HG03565 (cell line): Measurements from ENCODE around the gene FAM72C.
"Not testable (repeated sequence)": the region's sequence is repeated elsewhere in the genome, so short reads cannot be mapped to it uniquely, and the experiment has no call there.

Source experiments
- ATAC-seq: cut with Tn5 transposase; IDR thresholded peaks from one replicate; pipeline ENCODE4 v1.9.1; 2021; ENCODE audit warnings: mild to moderate bottlenecking, moderate library complexity; ENCODE audit not compliant: unreplicated experiment

The FAM72C gene

DNA sequence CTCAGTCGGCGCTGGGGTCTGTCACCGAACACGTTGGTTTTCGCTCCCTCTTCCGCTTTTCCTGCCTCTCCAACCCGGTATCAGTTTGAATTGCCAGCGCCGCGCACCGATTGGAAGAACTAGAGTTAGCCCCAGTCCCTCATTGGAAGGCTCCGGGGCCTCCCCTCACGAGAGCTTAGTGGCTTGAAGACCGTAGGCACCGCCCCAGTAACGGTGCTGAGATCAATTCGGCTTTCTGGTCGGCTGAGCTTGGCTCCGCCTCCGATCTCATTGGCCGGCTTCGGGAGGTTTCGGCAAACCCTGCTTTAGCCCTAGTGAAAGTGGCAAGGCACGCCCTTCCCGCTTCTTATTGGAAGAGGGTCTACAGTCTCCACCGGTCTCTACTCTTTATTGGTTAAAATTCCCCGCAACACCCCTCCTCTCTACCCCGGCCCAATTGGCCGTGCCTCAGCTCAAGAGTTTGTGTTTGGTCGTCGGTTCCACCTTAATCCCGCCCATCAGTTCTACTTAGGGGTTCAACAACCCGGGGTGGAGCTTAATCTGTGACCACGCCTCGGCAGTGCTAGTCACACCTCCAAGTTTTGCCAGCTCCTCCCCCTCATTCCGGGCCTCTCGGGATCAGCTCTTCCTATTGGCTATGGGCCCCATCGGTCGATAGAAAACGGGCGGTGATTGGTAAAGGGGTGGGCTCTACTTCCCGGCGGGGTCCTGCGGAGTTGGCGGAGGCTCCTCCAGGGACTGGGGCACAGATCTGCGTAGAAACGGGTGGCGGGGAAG is at the start of gene FAM72C:
TSS of gene FAM72C (minus strand) at position 63 of the 777 bp plus-strand sequence. CDS start 845 bp downstream, outside the sequence.
- ATAC-seq, result peak; percentile 83

DNA sequence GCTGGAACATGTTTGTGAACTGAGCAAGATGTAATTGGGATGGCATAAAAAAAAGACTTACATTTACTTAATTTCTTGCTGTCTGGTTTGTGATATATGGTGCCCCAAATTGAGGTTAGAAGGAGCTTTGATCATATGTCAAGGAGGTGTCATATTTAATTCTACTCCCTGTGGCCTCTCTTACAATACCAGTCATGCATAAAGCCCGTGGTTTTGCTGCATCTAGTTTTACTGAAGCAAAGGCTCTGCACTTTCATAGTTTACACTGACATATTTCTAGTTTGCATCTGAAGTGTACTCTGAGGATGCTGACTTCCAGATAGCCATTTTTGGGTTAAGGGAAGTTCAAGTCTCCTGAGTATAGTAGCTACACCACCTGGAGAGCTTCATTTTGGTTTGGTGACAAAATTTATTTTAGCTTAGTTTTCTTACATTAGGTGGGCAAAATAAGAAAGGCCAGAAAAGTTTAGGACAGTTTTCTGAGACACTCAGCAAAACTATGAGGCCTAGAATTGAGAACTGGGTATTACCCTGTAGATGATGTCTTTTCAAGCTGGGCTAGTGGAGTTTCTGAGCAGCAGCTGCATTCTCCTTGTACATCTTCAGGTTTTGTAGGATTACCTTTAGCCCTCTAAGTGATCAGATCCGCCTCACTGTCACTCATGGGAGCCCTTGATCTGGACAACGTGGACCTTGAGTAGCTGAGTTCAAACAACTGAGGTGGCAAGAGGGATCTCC is 48.4 kb upstream of the FAM72C start:
- peak; percentile 65 for ATAC-seq

DNA sequence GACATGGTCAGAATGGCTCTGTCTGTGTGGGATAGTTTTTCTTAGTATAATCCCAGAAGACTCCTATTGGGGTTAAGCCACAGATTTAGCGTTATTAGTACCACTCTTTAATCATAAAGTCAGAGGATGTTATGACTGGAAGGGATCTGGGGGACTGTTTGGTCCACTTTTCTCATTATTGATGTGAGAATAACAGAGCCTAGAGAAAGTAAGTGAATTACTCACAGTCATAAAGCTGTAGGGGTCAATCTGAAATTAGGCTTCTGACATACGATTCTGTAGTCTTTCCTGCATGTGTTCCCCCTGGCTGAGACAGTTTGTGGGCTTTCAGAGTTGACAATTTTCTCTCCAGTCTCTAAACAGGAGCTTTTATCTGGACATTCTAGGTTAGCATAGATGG is 47.3 kb upstream of the FAM72C start:
- not testable (repeated sequence) for ATAC-seq

DNA sequence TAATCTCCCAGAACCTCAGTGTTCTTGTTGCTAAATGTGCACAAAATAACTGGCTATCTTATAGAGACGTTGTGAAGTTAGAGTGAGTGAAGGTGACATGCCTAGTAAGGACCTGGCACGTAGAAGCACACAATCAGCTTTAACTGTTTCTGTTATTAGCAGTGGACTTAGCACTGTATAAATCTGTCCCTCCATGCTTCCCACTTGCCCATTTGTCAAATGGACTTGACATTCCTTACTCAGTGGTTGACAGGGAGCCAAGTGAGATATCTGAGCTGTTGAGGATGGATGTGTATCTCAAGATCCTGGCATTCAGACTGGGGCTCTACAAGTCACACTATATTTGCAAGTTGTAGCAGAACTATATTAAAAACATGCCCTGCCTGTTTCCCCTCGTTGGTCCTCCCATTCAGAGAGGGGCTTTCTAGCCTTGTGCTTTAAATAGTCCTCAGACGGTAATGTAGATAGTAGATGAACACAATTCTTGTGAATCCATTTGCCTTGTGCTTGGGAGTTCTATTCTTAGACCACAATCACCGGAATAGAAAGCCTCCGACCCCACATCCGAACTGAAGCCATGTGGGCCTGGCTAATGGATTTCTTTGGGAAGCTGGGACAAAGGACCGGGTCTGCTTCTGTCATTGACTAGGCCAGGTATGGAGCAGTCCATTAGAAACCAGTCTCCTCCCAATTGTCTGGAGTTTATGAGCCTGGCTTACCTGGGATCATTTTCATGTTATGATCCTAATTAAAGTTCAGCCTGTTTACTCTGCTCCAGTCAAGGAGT is 43.6 kb upstream of the FAM72C start:
- ATAC-seq, result not testable (repeated sequence)

DNA sequence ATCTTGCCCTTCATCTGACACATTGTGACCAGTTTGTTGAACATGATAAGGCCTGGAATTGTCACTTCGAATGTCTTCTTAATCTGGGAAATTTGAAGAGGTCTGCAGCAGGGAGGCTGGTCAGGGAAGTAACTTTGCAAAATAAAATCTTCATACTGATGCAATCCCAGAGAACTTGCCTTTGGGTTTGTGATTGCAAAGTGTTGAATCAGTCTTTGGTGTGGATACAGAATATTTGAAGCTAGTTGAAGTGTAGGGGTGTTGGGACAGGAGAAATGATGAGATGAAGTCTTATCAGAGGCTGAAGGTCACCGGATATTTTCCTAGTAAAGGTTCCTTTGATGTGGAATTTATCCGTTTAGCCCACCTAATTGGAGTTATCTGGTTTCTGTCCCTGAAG is 42.7 kb upstream of the FAM72C start:
- ATAC-seq, result not testable (repeated sequence)

DNA sequence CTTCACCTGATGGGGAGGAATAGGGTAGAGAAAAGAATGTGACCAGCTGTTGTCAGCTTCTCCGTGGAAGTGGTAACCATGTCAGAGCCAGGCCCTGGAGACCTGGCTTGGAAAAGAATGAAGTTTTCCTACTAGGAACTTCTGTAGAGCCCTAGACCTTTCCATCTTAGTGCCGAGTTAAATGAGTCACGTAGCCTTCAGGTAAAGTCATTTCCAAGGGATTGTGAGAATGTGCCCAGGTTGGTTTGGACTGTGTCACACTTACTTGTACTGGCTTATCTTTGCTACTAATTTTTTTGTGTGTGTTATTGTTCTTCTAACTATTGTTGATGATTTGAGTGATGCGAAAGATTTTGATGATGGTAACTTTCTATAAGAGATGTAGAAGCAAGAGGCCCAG is 42.3 kb upstream of the FAM72C start:
- not testable (repeated sequence) for ATAC-seq

DNA sequence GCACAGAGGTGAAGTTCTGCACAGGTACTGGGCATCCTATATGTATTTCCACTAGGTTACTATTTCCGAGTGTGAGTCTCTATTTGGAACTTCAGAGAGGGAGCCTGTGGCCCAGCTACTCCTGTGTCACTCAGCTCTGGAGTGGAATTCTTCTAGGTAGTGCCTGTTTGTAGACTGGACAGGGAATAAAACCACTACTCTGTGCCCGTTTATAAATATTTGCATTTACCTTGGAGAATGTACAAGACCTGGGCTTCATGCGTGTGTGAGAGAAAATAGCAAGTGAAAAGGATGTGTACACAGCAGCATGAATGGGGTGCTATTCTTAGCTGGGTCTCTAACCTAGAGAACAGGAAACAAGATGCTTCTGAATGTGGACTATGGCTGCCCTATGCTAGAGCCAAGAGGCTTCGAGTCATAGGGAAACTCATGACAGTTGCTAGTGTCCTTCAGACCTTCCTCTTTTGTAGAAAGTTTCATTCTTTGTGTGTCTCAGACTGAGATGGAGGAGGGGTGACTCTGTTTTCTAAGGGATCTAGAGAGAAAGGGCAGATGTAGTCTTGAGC is 40.5 kb upstream of the FAM72C start:
- peak; percentile 97 for ATAC-seq

DNA sequence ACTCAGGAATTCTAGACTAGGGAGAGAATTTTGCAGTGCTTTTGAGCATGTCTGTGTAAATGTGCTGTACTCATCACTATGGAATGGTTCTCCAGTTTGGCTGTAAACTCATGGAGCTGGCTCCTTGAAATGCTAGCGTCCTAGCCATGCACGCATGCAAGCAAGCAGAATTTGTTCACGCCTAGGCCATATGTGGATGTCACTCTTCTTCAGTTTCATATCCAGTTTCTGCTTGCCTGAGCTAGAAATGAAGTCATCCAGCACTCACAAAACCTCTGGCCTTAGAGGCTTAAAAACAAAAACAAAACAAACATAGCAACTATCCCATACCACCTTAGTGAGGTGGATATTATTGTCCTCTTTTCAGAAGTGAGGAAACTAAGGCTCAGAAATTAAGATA is 37.6 kb upstream of the FAM72C start:
- peak; percentile 38 for ATAC-seq

DNA sequence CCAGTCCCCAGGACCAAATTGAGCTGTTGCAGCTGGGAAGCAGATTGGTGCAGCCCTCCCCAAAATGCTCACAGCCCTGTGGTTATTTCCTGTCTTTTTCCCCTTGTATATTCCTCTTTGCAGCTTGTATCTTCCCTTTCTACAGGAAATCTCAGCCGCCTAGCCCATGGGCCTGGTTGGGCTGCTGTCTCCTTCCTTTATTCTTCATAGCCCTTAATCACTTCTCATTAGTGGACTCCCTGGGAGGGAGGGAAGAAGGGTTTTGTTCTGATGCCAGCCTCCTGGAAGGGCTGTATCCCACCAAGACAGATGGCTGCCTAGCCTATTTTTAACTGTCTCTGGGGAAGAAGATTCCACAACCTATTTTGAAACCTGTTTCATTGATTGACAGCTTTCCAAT is 32.5 kb upstream of the FAM72C start:
- not testable (repeated sequence) for ATAC-seq

DNA sequence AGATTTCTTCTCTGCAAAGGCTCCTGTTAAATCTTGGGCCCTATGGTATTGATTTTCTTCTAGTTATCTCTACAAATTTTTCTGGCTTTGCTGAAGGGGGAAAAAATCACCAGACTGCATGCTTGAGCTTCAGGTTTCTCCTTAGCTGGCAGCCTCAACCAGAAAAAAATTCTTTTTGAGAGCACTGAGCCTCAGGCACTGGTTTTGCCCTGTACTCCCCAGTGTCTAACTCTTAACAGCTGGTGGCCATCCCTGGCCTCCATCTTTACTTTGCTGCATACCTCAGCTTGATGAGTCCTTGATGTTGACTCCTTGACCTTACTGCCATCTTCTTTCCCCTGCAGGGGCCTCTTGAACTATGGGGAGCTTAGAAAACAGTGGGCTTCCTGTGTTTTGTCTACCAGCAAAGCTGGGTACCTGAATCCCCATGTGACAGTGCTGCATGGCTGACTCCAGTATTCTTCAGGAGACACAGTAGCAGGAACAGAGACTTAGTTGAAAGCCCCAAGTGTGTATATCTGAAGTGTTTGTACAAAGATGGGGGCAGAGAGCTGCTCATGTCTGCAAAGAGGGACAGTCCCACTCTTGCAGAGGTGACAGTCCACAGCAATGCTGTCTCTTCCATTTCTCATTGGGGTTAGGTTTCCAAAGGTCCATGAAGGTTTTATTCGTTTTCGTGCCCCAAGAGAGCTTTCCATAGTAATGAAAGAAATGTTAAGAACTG is 31.7 kb upstream of the FAM72C start:
- ATAC-seq, result not testable (repeated sequence)

DNA sequence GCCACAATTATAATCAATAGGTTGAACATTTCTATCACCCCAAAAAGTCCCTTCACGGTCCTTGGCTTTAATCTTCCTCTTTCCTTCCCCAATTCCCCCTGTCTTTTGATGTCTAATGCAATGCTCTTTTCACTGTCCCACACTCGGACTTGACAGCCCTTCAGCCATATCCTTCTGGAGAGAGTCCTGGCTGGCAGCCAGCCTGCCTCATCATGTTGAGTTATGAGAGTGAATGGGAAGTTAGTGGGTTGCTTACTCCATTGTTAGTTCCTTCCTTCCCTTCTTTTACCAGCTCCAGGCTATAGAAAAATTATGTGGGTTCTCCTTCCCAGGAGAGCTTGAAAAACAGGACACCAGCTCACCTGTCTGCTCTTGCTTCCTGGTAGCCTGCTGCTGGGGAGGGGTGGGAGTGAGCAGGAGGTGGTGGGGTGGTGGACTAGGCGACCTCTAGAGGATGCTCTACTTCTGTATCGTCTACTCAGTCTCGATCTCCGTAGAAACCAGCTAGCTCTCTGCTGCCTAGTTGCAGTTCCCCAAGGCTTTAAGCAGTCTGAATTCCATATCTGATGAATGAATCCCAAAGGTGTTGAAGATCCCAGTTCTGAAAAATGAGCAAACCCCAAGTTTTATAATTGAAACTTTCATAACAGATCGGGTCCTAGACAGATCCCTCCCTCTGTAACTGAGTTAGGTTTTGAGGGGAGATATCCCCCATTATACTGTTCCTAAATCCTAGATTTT is 30.5 kb upstream of the FAM72C start:
- ATAC-seq, result not testable (repeated sequence)

DNA sequence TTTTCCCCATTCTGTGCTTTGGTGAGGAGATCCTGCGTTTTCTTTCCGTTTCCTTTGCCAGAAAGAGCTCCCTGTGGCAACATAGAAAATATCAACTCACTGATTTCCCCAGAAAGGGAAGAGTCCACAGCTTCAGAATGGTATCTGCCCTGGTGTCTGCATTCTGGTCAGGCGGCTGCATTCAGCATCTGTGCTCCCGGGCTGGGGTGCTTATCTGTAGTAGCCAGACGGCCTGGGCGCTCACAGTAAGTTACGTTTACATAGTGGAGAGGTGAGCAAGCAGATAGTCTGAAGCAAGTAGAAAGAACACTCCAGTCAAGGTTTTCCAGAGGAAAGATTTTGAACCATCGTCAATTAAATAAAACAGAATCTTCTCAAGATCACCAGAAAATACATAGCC is 29.3 kb upstream of the FAM72C start:
- ATAC-seq, result not testable (repeated sequence)

DNA sequence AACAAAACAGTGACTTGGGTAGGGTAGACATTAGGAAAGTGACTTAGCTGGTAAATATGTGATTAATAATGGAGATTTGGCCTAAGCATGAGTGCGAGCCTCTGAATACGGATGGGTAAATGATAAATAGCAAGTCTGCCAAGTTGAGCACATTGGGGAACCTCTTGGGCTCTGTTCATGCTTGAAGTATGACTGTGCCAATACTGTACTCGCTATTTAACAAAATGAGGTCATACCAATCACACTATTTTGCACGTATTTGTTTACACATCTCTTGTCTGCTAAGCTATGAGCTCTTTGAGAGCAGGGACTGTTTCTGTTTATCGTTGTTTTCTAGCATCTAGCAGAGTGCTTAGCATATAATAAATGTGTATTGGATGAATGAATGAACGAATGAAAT is 24.2 kb upstream of the FAM72C start:
- ATAC-seq, result not testable (repeated sequence)

DNA sequence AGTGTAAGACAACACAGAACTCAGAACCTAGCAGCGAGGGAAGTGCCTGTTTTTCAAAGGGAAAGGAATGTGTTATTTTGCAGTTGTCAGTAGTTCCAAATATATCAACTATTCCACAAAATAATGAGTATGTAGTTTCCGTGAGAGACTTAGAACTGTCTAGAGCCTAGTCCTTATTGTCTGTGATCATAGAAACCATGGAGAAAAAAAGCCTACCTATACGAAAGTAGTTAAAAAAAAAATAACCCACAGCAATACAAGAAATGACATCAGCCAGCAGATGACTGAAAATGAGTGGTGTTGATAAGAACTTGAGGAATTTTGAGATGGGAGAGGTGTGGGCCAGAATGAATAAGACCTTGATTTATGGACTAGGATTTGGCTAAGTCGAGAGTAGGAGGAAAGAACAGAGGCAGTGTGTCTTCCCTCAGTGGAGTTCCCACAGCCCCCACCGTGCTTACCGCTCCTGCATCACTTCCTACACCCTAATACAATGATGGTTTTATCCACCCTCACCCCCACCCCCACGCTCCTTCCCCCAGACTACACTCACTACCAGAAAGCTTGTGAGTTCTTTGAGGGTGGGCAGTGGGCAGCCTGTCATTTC is 21.6 kb upstream of the FAM72C start:
- not testable (repeated sequence) for ATAC-seq

DNA sequence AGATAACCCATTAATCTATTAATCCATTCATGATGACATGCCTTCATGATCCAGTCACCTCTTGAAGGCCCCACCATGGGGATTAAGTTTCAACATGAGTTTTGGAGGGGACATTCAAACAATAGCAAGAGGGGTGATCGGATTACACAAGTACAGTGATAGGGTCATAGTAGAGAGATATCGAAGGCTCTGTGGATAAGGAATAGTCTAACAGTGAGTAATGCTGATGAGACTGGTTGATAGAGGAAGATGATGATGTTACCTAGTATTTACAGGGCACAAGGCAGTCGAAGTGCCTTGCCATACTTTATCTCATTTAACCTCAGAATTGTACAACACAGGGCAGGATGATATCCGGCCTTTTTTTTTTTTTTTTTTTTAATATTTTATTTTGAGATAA is 18.9 kb upstream of the FAM72C start:
- not testable (repeated sequence) for ATAC-seq

DNA sequence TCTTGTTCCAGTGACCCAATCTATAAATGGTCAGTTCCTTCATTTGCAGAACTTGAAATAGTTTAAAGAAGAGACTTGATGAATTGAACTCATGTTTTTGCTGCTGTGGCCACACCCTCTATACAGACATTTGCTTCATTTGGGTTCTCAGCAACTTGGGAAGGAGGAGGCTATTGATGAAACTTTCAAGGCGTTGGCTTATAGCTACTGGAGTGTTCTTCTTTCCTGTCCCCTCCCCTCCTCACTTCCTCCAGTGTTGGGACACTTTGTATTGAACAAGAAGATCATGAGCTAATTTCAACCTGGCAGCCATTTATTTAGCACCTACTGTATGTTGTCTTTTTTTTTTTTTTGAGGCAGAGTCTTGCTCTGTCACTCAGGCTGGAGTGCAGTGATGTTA is 17.9 kb upstream of the FAM72C start:
- not testable (repeated sequence) for ATAC-seq

DNA sequence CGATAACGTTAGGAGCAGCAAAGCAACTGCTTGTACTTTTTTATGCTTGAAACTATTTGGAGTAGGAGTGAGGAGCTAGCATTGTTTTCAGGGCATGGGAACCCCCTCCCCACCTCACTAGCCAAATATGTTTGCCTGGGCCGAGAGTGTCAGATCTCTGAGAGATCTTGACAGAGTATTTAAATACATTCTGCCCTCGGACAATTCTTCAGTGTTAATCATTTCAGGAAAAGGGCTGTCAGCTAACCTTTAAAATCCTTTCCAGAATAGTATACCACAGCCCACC is 17.6 kb upstream of the FAM72C start:
- not testable (repeated sequence) for ATAC-seq

DNA sequence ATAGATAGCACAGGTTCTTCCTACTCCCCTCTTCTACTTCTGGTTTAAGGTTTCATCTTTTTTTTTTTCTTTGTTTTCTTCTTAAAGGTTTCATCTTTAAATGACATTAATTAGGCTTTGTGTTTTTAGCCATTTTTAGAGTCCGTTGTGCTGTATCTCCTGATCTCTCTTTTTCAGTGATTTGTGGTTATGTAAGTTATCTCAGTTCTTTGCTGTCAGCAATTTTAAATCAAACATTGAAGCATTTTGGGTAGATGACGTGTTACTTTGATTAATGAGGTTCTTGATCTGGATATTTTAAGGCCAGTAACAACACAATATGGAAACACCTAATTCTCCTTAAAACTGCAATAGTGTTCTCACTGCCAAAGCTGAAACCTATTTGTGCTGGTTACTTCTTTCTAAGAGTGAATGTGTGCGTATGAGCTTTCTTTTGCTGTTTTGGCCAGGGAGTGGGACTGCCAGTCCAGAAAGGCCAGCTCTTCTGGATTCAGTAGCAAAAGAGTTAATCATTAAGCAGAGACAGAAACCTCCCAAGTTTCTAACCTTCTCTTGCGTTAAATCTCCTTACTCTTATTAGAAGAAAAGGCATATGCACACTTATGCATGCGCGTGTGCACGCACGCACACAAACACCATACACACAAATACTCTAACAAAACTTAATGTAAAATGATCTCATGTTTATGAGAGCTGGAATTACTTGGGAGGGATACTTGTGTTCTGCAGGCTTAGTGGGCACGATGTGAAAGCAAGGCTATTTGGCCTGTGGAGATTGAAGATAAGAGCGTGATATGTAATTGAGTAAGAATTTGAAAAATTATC is 17.0 kb upstream of the FAM72C start:
- not testable (repeated sequence) for ATAC-seq

DNA sequence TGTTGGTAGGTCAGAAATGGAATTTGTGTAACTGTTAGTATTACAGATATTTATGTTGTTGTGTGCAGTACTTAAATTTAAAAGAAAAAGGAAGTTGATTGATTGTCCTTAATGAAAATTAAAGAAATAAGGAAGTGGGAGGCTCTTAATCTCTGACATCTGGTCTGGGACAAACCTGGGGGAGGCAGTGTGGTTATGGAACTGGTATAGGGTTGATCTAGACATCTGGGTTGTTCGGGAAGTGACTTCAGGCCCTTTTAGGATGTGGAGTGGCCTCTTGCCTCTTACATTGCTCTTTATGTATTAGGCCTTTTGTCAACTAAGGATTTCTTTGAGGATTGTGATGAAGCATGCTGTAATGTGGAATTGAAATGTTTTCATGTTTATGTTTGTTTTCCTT is 16.1 kb upstream of the FAM72C start:
- not testable (repeated sequence) for ATAC-seq
